ENCODE measurements around the gene ISYNA1. TPM values are rescaled to one million over a fixed set of nuclear protein-coding genes. Genes with fewer than 3 reads are reported as not detected.

ISYNA1 gene
- total and polyA plus RNA-seq, 10 of the 15 experiments (the other 5 are each of a cell fraction or from before 2014, with no cell fraction given): 1.9 to 37.0 (median 9.1) TPM

DNA sequence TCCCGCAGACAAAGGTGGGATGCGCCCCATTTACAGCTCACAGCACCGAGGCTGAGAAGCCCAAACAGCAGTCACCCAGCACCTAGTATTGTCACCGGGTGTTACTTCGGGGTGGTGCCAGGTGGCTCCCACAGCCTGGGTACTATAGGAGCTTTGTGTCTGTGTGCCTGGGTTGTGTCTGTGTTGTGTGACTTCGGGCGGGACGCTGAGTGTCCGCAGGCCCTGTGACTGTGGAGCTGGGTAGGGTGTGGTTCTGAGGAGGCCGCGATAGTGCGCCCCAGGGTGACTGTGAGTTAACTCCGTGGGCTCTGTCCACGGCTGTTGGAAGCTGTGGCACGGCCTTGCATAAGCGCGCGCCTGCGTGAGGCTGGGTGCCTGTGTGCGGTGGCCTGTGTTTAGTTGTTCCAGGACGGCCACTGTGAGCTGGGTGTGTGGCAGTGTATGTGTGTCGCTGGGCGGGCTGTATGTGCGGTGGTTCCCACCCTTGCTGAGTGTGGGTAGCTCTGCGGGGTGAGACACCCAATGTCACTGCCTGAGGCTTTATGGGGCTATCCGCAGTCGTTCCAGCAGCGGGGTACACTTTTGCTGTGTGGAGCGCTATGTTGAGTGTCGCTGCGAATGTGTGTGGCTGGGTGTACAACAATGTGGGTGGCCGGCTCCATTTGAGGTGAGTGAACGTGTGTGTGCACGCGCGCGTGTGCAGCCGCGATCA is 19.3 kb downstream of the ISYNA1 start:
- BruUV-seq (replicated peaks): no TSS peak
- Histone ChIP-seq H3K27me3 (replicated peaks in 1 of 2; ENCODE audit: control insufficient read depth in 2 of 2, insufficient read depth in 2 of 2, low read length in 1 of 2) (no peaks in the 10 kb centered on the region), H3K36me3 (ENCODE audit: control insufficient read depth in 2 of 2, insufficient read depth in 2 of 2, low read length in 1 of 2) (no peaks in the 10 kb centered on the region), H3K9ac (ENCODE audit: control insufficient read depth, insufficient read depth, low read length) (no peak overlapping the region), H3K27ac (ENCODE audit: control insufficient read depth, insufficient read depth) (peak overlapping the region; percentile 72), H2AFZ (ENCODE audit: control insufficient read depth, low read depth, low read length) (peak overlapping the region; percentile 66), H3K79me2 (ENCODE audit: control insufficient read depth, insufficient read depth, low read length) (peaks cover 44% of the 10 kb centered on the region), H3K4me2 (ENCODE audit: control insufficient read depth, insufficient read depth) (peak overlapping the region; percentile 94), H3K4me1 (ENCODE audit: control insufficient read depth, insufficient read depth, low read length) (peaks cover 73% of the 10 kb centered on the region), H4K20me1 (ENCODE audit: control insufficient read depth, insufficient read depth) (no peaks in the 10 kb centered on the region), H3K9me3 (replicated peaks; ENCODE audit: control insufficient read depth, insufficient read depth, low read length) (no peaks in the 10 kb centered on the region), H3K4me3 (peak overlapping the region; percentile 41; the same call in 1 of the 2 replicates)
- peak; percentile 61 for FAIRE-seq
- in situ Hi-C loops (cut with MboI) (no loop called here), intact Hi-C loops (cut with micrococcal nuclease; ENCODE audit: unreplicated experiment) (loop anchor here (10.0 kb wide), 1 partner anchor 214 kb away; the partner anchor contains the start of gene RAB3A)
- TF ChIP-seq CHD1 (IDR thresholded peaks at IDR 0.05; ENCODE audit: low read depth, low read length) (no peak), SMARCA5 (IDR thresholded peaks at IDR 0.05) (0 out of 2 replicates have a peak, but pooled peaks have one; percentile 2), MEF2B (IDR thresholded peaks at IDR 0.05; ENCODE audit: partially characterized antibody, poor library complexity, severe bottlenecking) (no peak), MTA2 (IDR thresholded peaks at IDR 0.05; ENCODE audit: low read depth) (0 out of 2 replicates have a peak, but pooled peaks have one; percentile 21), ZNF274 (IDR thresholded peaks at IDR 0.05; ENCODE audit: insufficient read depth, insufficient read length) (no peak)
- TF ChIP-seq, protein P1, sequence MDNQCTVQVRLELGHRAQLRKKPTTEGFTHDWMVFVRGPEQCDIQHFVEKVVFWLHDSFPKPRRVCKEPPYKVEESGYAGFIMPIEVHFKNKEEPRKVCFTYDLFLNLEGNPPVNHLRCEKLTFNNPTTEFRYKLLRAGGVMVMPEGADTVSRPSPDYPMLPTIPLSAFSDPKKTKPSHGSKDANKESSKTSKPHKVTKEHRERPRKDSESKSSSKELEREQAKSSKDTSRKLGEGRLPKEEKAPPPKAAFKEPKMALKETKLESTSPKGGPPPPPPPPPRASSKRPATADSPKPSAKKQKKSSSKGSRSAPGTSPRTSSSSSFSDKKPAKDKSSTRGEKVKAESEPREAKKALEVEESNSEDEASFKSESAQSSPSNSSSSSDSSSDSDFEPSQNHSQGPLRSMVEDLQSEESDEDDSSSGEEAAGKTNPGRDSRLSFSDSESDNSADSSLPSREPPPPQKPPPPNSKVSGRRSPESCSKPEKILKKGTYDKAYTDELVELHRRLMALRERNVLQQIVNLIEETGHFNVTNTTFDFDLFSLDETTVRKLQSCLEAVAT (IDR thresholded peaks at IDR 0.05): peak; percentile 96
- WGBS (ENCODE audit: insufficient coverage, insufficient replicate concordance, low lambda C conversion rate, missing lambda C conversion rate): 33% methylated on average over 39 of the region's 39 CpGs
- RAD21 ChIA-PET (ENCODE audit: unreplicated experiment): interaction anchor here (0.6 to 2.1 kb wide), 5 partner anchors 10 to 425 kb away, joined by 3 to 7 read pairs (median 4); partner anchors contain the start of gene LSM4
- no peak for DNase-seq (ENCODE audit: low read depth, low spot score)
- no peak for ATAC-seq
- CTCF ChIA-PET: interaction anchor here (0.8 to 2.0 kb wide), 8 partner anchors 9 to 139 kb away, joined by 3 to 6 read pairs (median 5); partner anchors contain the start of gene GDF15
- SMC1A ChIA-PET (ENCODE audit: uncharacterized antibody, unreplicated experiment): interaction anchor here (1.1 to 2.6 kb wide), 5 partner anchors 10 to 79 kb away, joined by 3 to 11 read pairs (median 5); no protein-coding TSS in a partner anchor
- POLR2A ChIA-PET: interaction anchor here (0.5 to 2.6 kb wide), 9 partner anchors 10 to 242 kb away, joined by 3 to 9 read pairs (median 3); no protein-coding TSS in a partner anchor
